Chondrocyte (in vitro differentiated cells): ENCODE data around the gene SFMBT2. TPM values are rescaled to one million over a fixed set of nuclear protein-coding genes. Genes with fewer than 3 reads are reported as not detected.

ENCODE experiments used
- DNase-seq: peaks from one replicate; pipeline ENCODE4 v3.0.0; 2021; ENCODE audit warnings: mixed read lengths, low spot score
- H3K27ac Mint-ChIP-seq: one replicate; pipeline ENCODE4 v1.8.0; 2021; ENCODE audit warnings: mild to moderate bottlenecking, moderate library complexity, mixed read lengths; ENCODE audit not compliant: unreplicated experiment
- H3K27me3 Mint-ChIP-seq: 2 replicates; pipeline ENCODE4 v1.8.0; 2021; ENCODE audit warnings: low read depth, mixed read lengths
- H3K36me3 Mint-ChIP-seq: 2 replicates; pipeline ENCODE4 v1.8.0; 2021; ENCODE audit warnings: low read depth, mixed read lengths
- H3K4me1 Mint-ChIP-seq: 2 replicates; pipeline ENCODE4 v1.8.0; 2021; ENCODE audit warnings: low read depth, mild to moderate bottlenecking, mixed read lengths
- H3K4me3 Mint-ChIP-seq: one replicate; pipeline ENCODE4 v1.8.0; 2021; ENCODE audit warnings: mild to moderate bottlenecking, moderate library complexity, mixed read lengths; ENCODE audit not compliant: unreplicated experiment
- H3K9me3 Mint-ChIP-seq: 2 replicates; pipeline ENCODE4 v1.8.0; 2021; ENCODE audit warnings: low read depth, mixed read lengths
- CTCF ChIP-seq: fragments of 200-600 bp; sonication (generic); IDR thresholded peaks from 2 replicates; pipeline ENCODE4 v1.5.0; 2021; ENCODE audit warnings: antibody characterized with exemption, mild to moderate bottlenecking, moderate library complexity
- total RNA-seq: library from RNA; stranded (reverse); gene quantifications from 3 replicates; pipeline ENCODE4 v1.2.1, GENCODE V29; 2021

Gene SFMBT2
- total RNA-seq, 1 donor from 2014 or later: 1.9 TPM

- H3K36me3 Mint-ChIP-seq: no peaks in the 10 kb centered on the region
Observed at GRCh38 chr10:7277432-7277831, 133.4 kb downstream of the SFMBT2 start.

GRCh38 chr10:7275761-7276440, 134.9 kb downstream of the SFMBT2 start:
- no peak for DNase-seq
- Mint-ChIP-seq H3K27me3 (no peaks in the 10 kb centered on the region), H3K4me1 (no peaks in the 10 kb centered on the region), H3K9me3 (no peaks in the 10 kb centered on the region), H3K4me3 (no peak overlapping the region), H3K27ac (no peak overlapping the region), H3K36me3 (no peaks in the 10 kb centered on the region)
- no peak for TF ChIP-seq CTCF

More at GRCh38 chr10:7277432-7277831, 133.4 kb downstream of the SFMBT2 start:
- Mint-ChIP-seq H3K27me3 (no peaks in the 10 kb centered on the region), H3K9me3 (no peaks in the 10 kb centered on the region), H3K4me3 (no peak overlapping the region), H3K4me1 (no peaks in the 10 kb centered on the region), H3K27ac (no peak overlapping the region)
- DNase-seq: no peak
- no peak for TF ChIP-seq CTCF

GRCh38 chr10:7274293-7274692, 136.5 kb downstream of the SFMBT2 start:
- Mint-ChIP-seq H3K27me3 (no peaks in the 10 kb centered on the region), H3K4me1 (peaks cover 7% of the 10 kb centered on the region), H3K36me3 (no peaks in the 10 kb centered on the region), H3K27ac (no peak overlapping the region), H3K9me3 (no peaks in the 10 kb centered on the region), H3K4me3 (no peak overlapping the region)
- no peak for TF ChIP-seq CTCF
- DNase-seq: no peak

- H3K36me3 Mint-ChIP-seq: no peaks in the 10 kb centered on the region
- no peak for TF ChIP-seq CTCF
- H3K9me3 Mint-ChIP-seq: no peaks in the 10 kb centered on the region
- H3K27me3 Mint-ChIP-seq: no peaks in the 10 kb centered on the region
- H3K4me3 Mint-ChIP-seq: no peak overlapping the region
- no peak for DNase-seq
- H3K4me1 Mint-ChIP-seq: peaks cover 11% of the 10 kb centered on the region
- no peak overlapping the region for H3K27ac Mint-ChIP-seq
Observed at GRCh38 chr10:7272008-7272407, 138.8 kb downstream of the SFMBT2 start.

- TF ChIP-seq CTCF: no peak
- H3K27me3 Mint-ChIP-seq: no peaks in the 10 kb centered on the region
- no peak overlapping the region for H3K27ac Mint-ChIP-seq
- no peaks in the 10 kb centered on the region for H3K9me3 Mint-ChIP-seq
- DNase-seq: no peak
- peaks cover 11% of the 10 kb centered on the region for H3K4me1 Mint-ChIP-seq
- H3K4me3 Mint-ChIP-seq: no peak overlapping the region
- H3K36me3 Mint-ChIP-seq: no peaks in the 10 kb centered on the region
Observed at GRCh38 chr10:7269988-7270387, 140.8 kb downstream of the SFMBT2 start.
